Brain microvascular endothelial cell (primary cell): ENCODE measurements around the gene TSPAN8.

Source experiments
- DNase-seq: peaks from one replicate; pipeline ENCODE4 v3.0.0-alpha.2; 2020
- H3K27ac ChIP-seq: fragments of 250-450 bp; sonication (Bioruptor Pico); 2 replicates; pipeline ENCODE4 v1.5.1; 2020; ENCODE audit warnings: mild to moderate bottlenecking, moderate library complexity
- H3K27me3 ChIP-seq: fragments of 250-450 bp; sonication (Bioruptor Pico); replicated peaks from 2 replicates; pipeline ENCODE4 v1.5.1; 2020; ENCODE audit warnings: mild to moderate bottlenecking
- H3K36me3 ChIP-seq: fragments of 250-450 bp; sonication (Bioruptor Pico); replicated peaks from 2 replicates; pipeline ENCODE4 v1.5.1; 2020; ENCODE audit warnings: mild to moderate bottlenecking
- H3K4me3 ChIP-seq: 2 replicates; pipeline ENCODE4 v1.5.1; 2011; ENCODE audit warnings: low read depth, mild to moderate bottlenecking, control low read depth, low read length, moderate library complexity
- in situ Hi-C: cut with HindIII; loops from 2 replicates; pipeline ENCODE4 v1.10.0; 2017; ENCODE audit warnings: low sequenced_read_pairs, low pct_ligation_motif_present
- TF ChIP-seq, protein P1 (sequence below): IDR thresholded peaks from 2 replicates; pipeline ENCODE4 v1.5.1; 2011; ENCODE audit warnings: low read depth, mild to moderate bottlenecking, moderate library complexity, low read length, control low read depth, inconsistent platforms; ENCODE audit errors: missing control alignments

TSPAN8 gene

DNA sequence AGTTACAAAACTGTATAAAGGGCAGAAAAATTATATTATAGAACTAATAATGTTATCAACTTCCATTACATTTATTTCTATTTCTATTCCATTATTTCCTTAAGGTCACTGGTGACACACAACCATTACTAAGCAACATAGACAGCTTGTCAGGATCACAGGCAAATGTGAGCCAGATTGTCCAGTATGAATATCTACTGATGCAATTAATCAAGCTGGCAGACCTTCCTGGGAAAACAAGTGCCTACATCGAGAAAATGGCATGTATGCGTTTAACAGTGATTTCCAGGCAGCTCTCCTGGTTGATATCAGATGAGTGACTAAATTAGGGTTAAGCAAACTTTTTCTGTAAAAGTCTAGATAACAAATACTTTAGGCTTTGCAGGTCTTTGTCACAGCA, 36.9 kb upstream of the TSPAN8 start:
- TF ChIP-seq, protein P1, sequence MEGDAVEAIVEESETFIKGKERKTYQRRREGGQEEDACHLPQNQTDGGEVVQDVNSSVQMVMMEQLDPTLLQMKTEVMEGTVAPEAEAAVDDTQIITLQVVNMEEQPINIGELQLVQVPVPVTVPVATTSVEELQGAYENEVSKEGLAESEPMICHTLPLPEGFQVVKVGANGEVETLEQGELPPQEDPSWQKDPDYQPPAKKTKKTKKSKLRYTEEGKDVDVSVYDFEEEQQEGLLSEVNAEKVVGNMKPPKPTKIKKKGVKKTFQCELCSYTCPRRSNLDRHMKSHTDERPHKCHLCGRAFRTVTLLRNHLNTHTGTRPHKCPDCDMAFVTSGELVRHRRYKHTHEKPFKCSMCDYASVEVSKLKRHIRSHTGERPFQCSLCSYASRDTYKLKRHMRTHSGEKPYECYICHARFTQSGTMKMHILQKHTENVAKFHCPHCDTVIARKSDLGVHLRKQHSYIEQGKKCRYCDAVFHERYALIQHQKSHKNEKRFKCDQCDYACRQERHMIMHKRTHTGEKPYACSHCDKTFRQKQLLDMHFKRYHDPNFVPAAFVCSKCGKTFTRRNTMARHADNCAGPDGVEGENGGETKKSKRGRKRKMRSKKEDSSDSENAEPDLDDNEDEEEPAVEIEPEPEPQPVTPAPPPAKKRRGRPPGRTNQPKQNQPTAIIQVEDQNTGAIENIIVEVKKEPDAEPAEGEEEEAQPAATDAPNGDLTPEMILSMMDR = no peak
- DNase-seq = no peak
- H3K27ac ChIP-seq = no peak overlapping the region
- H3K27me3 ChIP-seq = no peaks in the 10 kb centered on the region
- no peak overlapping the region for H3K4me3 ChIP-seq
- H3K36me3 ChIP-seq = no peaks in the 10 kb centered on the region
- in situ Hi-C loops = no loop called here

GRCh38 chr12:71193041-71193440, 35.2 kb upstream of the TSPAN8 start:
- Histone ChIP-seq H3K36me3 (no peaks in the 10 kb centered on the region), H3K27ac (no peak overlapping the region), H3K27me3 (no peaks in the 10 kb centered on the region), H3K4me3 (no peak overlapping the region)
- in situ Hi-C loops = no loop called here
- no peak for DNase-seq
- TF ChIP-seq, protein P1 = no peak

- no peaks in the 10 kb centered on the region for H3K27me3 ChIP-seq
- TF ChIP-seq, protein P1 = no peak
- H3K27ac ChIP-seq = no peak overlapping the region
- no peaks in the 10 kb centered on the region for H3K36me3 ChIP-seq
- DNase-seq = no peak
- in situ Hi-C loops = no loop called here
- no peak overlapping the region for H3K4me3 ChIP-seq
These were observed 33.9 kb upstream of the TSPAN8 start for GRCh38 chr12:71191509-71192196.

- no peak for DNase-seq
- no peaks in the 10 kb centered on the region for H3K27me3 ChIP-seq
- H3K27ac ChIP-seq = no peak overlapping the region
- in situ Hi-C loops = no loop called here
- TF ChIP-seq, protein P1 = no peak
- no peaks in the 10 kb centered on the region for H3K36me3 ChIP-seq
- H3K4me3 ChIP-seq = no peak overlapping the region
These were observed 33.0 kb upstream of the TSPAN8 start for GRCh38 chr12:71190822-71191221.

GRCh38 chr12:71187379-71187778, 29.6 kb upstream of the TSPAN8 start:
- DNase-seq = no peak
- in situ Hi-C loops = no loop called here
- Histone ChIP-seq H3K27ac (no peak overlapping the region), H3K4me3 (no peak overlapping the region), H3K27me3 (no peaks in the 10 kb centered on the region), H3K36me3 (no peaks in the 10 kb centered on the region)
- TF ChIP-seq, protein P1 = no peak
